Sigmoid colon (tissue), 7 donors: ENCODE data around the gene CNNM2. TPM values are rescaled to one million over a fixed set of nuclear protein-coding genes. Genes with fewer than 3 reads are reported as not detected.

Experiments used
- DNase-seq: peaks from one replicate; pipeline ENCODE4 v3.0.0-alpha.2; 2019
- H3K27ac ChIP-seq, 4 donors: fragments of 200-600 bp; sonication (generic); one replicate each; pipeline ENCODE4 v1.5.1; 2016 to 2019; ENCODE audit warnings: mild to moderate bottlenecking in 1 of 4
- H3K27me3 ChIP-seq, 3 donors: fragments of 200-600 bp; sonication (generic); one replicate each; pipeline ENCODE4 v1.5.1; 2019; ENCODE audit warnings: mild to moderate bottlenecking in 1 of 3
- H3K36me3 ChIP-seq, 4 donors: fragments of 200-600 bp; sonication (generic); one replicate each; pipeline ENCODE4 v1.5.1; 2016 to 2019
- H3K4me1 ChIP-seq, 4 donors: fragments of 200-600 bp; sonication (generic); one replicate each; pipeline ENCODE4 v1.5.1; 2017 to 2019
- H3K4me3 ChIP-seq, 4 donors: fragments of 200-600 bp; sonication (generic); one replicate each; pipeline ENCODE4 v1.5.1; 2017 to 2019; ENCODE audit warnings: mild to moderate bottlenecking in 2 of 4, moderate library complexity in 1 of 4
- H3K9me3 ChIP-seq, 4 donors: fragments of 200-600 bp in 3 of 4; sonication (generic) in 3 of 4; one replicate each; pipeline versions ENCODE4 v1.5.1 to v1.6.1; 2013 to 2019
- CTCF ChIP-seq, 4 experiments: fragments of 450-650 bp in 3 of 4; fragments of 200-600 bp in 1 of 4; IDR thresholded peaks; one replicate each; pipeline ENCODE4 v1.5.1; 2016 to 2019; ENCODE audit warnings: antibody characterized with exemption in 4 of 4, mild to moderate bottlenecking in 3 of 4, moderate library complexity in 2 of 4
- EP300 ChIP-seq, 4 donors: sonication (generic); formaldehyde crosslinking; IDR thresholded peaks; one replicate each; pipeline ENCODE4 v1.6.1; 2017; ENCODE audit warnings: antibody characterized with exemption in 4 of 4
- POLR2A ChIP-seq, 2 donors: fragments of 450-650 bp; IDR thresholded peaks; one replicate each; pipeline ENCODE4 v1.6.1; 2016; ENCODE audit warnings: antibody characterized with exemption in 2 of 2, mild to moderate bottlenecking in 2 of 2, moderate library complexity in 2 of 2
- POLR2AphosphoS5 ChIP-seq, 4 donors: sonication (generic); formaldehyde crosslinking; IDR thresholded peaks; one replicate each; pipeline ENCODE4 v1.6.1; 2017; ENCODE audit warnings: antibody characterized with exemption in 4 of 4
- WGBS, 2 donors: extraction: QIAGEN DNeasy Blood & Tissue Kit; methylation state at CpG; one replicate each; pipeline ENCODE4 v1.1.7; 2013; 5-methylcytosine and 5-hydroxymethylcytosine counted together
- intact Hi-C: fragments of 100-400 bp; cut with DNase I; formaldehyde crosslinking; loops from one replicate; pipeline ENCODE4 v1.15.1; 2023
- polyA plus RNA-seq, 3 donors: library from polyadenylated mRNA; stranded (reverse); fragments of 200-250 nt; gene quantifications; one replicate each; pipeline ENCODE4 v1.2.3, GENCODE V29; 2013
- total RNA-seq, 4 donors: library from RNA; depleted of rRNA; stranded (reverse); fragments of >200 nt; gene quantifications; one replicate each; pipeline ENCODE4 v1.1.0, GENCODE V29; 2016
- donor health status: healthy with polysubstance abuse.
- donor health status: Bipolar disorder and iron deficiency.
- donor health status: healthy.

The CNNM2 gene
- total and polyA plus RNA-seq, 7 donors: 2.4 to 11.1 (median 5.8) TPM

GRCh38 chr10:103040418-103040817 lies 122.3 kb downstream of the CNNM2 start:
- H3K4me1 ChIP-seq: peaks cover 0 to 40% (median 21%) of the 10 kb centered on the region in 4 donors
- DNase-seq: no peak
- intact Hi-C loops: no loop called here

GRCh38 chr10:103041391-103041790 lies 123.3 kb downstream of the CNNM2 start:
- no peaks in the 10 kb centered on the region for H3K27me3 ChIP-seq
- no peak overlapping the region for H3K4me3 ChIP-seq
- no peak overlapping the region for H3K27ac ChIP-seq
- H3K36me3 ChIP-seq: no peaks in the 10 kb centered on the region
- intact Hi-C loops: no loop called here
- DNase-seq: no peak
- no peak for TF ChIP-seq POLR2AphosphoS5 (IDR thresholded peaks at IDR 0.05)
- TF ChIP-seq CTCF (IDR thresholded peaks at IDR 0.05): no peak
- TF ChIP-seq POLR2A (IDR thresholded peaks at IDR 0.05): no peak
- 95 to 96% methylated on average over 6 of the region's 6 CpGs for WGBS, 2 donors
- H3K9me3 ChIP-seq: no peaks in the 10 kb centered on the region
- peaks cover 0 to 44% (median 26%) of the 10 kb centered on the region in 4 donors for H3K4me1 ChIP-seq

More at GRCh38 chr10:103040418-103040817, 122.3 kb downstream of the CNNM2 start:
- no peaks in the 10 kb centered on the region for H3K9me3 ChIP-seq
- no peaks in the 10 kb centered on the region for H3K27me3 ChIP-seq
- H3K27ac ChIP-seq: no peak overlapping the region
- H3K36me3 ChIP-seq: no peaks in the 10 kb centered on the region
- WGBS, 2 donors: 87 to 92% methylated on average over 4 of the region's 4 CpGs
- H3K4me3 ChIP-seq: no peak overlapping the region
- TF ChIP-seq EP300 (IDR thresholded peaks at IDR 0.05) (no peak), POLR2A (IDR thresholded peaks at IDR 0.05) (no peak), CTCF (IDR thresholded peaks at IDR 0.05) (no peak), POLR2AphosphoS5 (IDR thresholded peaks at IDR 0.05) (no peak)

GRCh38 chr10:103042129-103042528 lies 124.0 kb downstream of the CNNM2 start:
- Histone ChIP-seq H3K27me3 (no peaks in the 10 kb centered on the region), H3K9me3 (no peaks in the 10 kb centered on the region), H3K4me1 (peaks cover 0 to 44% (median 26%) of the 10 kb centered on the region in 4 donors), H3K27ac (no peak overlapping the region), H3K4me3 (no peak overlapping the region), H3K36me3 (no peaks in the 10 kb centered on the region)
- DNase-seq: no peak
- intact Hi-C loops: no loop called here
- 78 to 85% methylated on average over 5 of the region's 5 CpGs for WGBS, 2 donors
- TF ChIP-seq POLR2A (IDR thresholded peaks at IDR 0.05): no peak
- TF ChIP-seq POLR2AphosphoS5 (IDR thresholded peaks at IDR 0.05): no peak
- no peak for TF ChIP-seq EP300 (IDR thresholded peaks at IDR 0.05)
- TF ChIP-seq CTCF (IDR thresholded peaks at IDR 0.05): no peak

GRCh38 chr10:103042908-103043307 lies 124.8 kb downstream of the CNNM2 start:
- intact Hi-C loops: no loop called here
- Histone ChIP-seq H3K27ac (no peak overlapping the region), H3K27me3 (no peaks in the 10 kb centered on the region), H3K36me3 (no peaks in the 10 kb centered on the region), H3K4me3 (no peak overlapping the region), H3K9me3 (no peaks in the 10 kb centered on the region), H3K4me1 (peaks cover 0 to 44% (median 26%) of the 10 kb centered on the region in 4 donors)
- no peak for DNase-seq
- no peak for TF ChIP-seq POLR2AphosphoS5 (IDR thresholded peaks at IDR 0.05)
- TF ChIP-seq POLR2A (IDR thresholded peaks at IDR 0.05): no peak
- TF ChIP-seq EP300 (IDR thresholded peaks at IDR 0.05): no peak
- TF ChIP-seq CTCF (IDR thresholded peaks at IDR 0.05): no peak
- 94% methylated on average over 7 of the region's 7 CpGs for WGBS, 2 donors

GRCh38 chr10:103044942-103045489 lies 126.9 kb downstream of the CNNM2 start:
- no peak overlapping the region for H3K4me3 ChIP-seq
- H3K27ac ChIP-seq: peak overlapping the region; percentile 24 to 65 (median 51)
- DNase-seq: no peak
- intact Hi-C loops: no loop called here
- no peaks in the 10 kb centered on the region for H3K36me3 ChIP-seq
- no peaks in the 10 kb centered on the region for H3K27me3 ChIP-seq
- no peaks in the 10 kb centered on the region for H3K9me3 ChIP-seq
- TF ChIP-seq CTCF (IDR thresholded peaks at IDR 0.05) (no peak), POLR2AphosphoS5 (IDR thresholded peaks at IDR 0.05) (no peak), EP300 (IDR thresholded peaks at IDR 0.05) (no peak), POLR2A (IDR thresholded peaks at IDR 0.05) (no peak)
- 79 to 87% methylated on average over 8 of the region's 8 CpGs for WGBS, 2 donors
- H3K4me1 ChIP-seq: peaks cover 0 to 37% (median 21%) of the 10 kb centered on the region in 4 donors
